ENCODE results near the gene ARL13A. TPM values are rescaled to one million over a fixed set of nuclear protein-coding genes. Genes with fewer than 3 reads are reported as not detected.

The ARL13A gene
- not detected for total RNA-seq
- long read RNA-seq, partial matches to known transcripts, result 0 of 2 reads
- long read RNA-seq, other reads (novel, unspliced or antisense), result 2 of 2 reads

DNA sequence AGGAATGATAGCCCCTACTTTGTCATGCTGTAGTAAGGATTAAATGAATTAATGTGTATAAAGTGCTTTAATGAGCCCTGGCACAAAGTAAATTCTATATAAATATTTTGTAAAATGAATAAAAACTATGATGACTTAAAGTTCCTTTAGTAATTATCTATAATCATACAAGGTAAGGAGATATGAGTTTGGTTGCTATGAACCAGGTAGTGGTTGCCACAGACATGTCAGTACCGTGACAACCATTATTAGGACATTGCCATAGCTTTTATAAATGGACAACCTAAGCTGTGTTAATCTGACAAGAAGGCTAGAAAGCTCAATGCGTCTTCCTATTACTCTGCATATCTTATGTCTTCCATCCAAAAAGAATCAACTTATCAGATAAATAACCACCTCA is at the start of gene ARL13A:
Gene ARL13A (plus strand): TSS at position 301 of the 400 bp plus-strand sequence. CDS start 3,982 bp downstream, outside the sequence.
- intact Hi-C loops (cut with DNase I), result no loop called here
- Histone ChIP-seq H3K9me3 (no peaks in the 10 kb centered on the region), H3K36me3 (no peaks in the 10 kb centered on the region), H3K27ac (no peak within 1 kb of the TSS), H3K4me1 (no peaks in the 10 kb centered on the region), H3K27me3 (no peaks in the 10 kb centered on the region), H3K4me3 (no peak within 1 kb of the TSS)
- DNase-seq (no peak), ATAC-seq (no peak)
- TF ChIP-seq, protein P1, sequence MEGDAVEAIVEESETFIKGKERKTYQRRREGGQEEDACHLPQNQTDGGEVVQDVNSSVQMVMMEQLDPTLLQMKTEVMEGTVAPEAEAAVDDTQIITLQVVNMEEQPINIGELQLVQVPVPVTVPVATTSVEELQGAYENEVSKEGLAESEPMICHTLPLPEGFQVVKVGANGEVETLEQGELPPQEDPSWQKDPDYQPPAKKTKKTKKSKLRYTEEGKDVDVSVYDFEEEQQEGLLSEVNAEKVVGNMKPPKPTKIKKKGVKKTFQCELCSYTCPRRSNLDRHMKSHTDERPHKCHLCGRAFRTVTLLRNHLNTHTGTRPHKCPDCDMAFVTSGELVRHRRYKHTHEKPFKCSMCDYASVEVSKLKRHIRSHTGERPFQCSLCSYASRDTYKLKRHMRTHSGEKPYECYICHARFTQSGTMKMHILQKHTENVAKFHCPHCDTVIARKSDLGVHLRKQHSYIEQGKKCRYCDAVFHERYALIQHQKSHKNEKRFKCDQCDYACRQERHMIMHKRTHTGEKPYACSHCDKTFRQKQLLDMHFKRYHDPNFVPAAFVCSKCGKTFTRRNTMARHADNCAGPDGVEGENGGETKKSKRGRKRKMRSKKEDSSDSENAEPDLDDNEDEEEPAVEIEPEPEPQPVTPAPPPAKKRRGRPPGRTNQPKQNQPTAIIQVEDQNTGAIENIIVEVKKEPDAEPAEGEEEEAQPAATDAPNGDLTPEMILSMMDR (IDR thresholded peaks at IDR 0.05), result no peak

DNA sequence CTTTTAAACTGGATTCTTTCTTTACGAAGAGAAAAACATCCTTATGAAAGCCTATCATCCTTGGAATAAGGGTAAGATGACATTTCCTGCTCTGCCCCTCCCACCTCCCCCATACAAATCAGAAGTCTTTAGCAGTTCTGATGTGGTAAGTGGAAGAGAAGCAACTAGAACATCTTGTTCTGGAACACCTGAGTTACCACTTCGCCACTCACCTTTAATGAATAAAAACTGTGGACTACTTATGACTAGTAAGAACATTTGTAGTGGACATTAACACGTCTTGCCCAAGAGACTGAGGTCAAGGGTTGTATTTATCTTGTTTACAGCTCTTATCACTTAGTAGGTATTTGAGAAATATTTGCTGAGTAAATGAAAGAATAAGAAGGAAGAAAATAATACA is 45.1 kb upstream of the ARL13A start:
- Histone ChIP-seq H3K27me3 (no peaks in the 10 kb centered on the region), H3K9me3 (no peaks in the 10 kb centered on the region), H3K27ac (no peak overlapping the region), H3K4me1 (no peaks in the 10 kb centered on the region), H3K4me3 (no peak overlapping the region), H3K36me3 (no peaks in the 10 kb centered on the region)
- TF ChIP-seq, protein P1 (IDR thresholded peaks at IDR 0.05), result no peak
- DNase-seq, result no peak
- intact Hi-C loops (cut with DNase I), result no loop called here
- ATAC-seq, result peak; percentile 79

DNA sequence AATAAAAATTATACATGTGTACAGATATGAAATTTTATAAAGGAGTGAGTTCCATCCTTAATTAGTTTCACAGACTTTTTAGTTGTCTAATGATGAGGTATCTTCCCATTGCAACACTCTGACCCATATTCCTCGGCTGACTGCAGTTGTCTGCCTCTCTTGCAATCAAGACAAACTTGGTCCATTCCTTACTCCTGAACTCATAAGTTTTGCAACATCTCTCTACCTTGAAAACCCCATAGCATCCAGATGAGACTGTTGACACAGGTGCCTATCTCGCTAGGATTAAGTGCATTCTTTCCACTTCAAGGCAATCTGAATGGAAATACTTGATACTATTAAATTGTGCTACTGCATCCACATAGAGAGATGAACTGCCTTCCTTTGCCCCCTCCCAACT is 43.1 kb upstream of the ARL13A start:
- Histone ChIP-seq H3K9me3 (no peaks in the 10 kb centered on the region), H3K4me3 (no peak overlapping the region), H3K27ac (no peak overlapping the region), H3K4me1 (no peaks in the 10 kb centered on the region), H3K27me3 (no peaks in the 10 kb centered on the region), H3K36me3 (no peaks in the 10 kb centered on the region)
- ATAC-seq (no peak), DNase-seq (no peak)
- TF ChIP-seq, protein P1 (IDR thresholded peaks at IDR 0.05), result no peak
- intact Hi-C loops (cut with DNase I), result no loop called here

DNA sequence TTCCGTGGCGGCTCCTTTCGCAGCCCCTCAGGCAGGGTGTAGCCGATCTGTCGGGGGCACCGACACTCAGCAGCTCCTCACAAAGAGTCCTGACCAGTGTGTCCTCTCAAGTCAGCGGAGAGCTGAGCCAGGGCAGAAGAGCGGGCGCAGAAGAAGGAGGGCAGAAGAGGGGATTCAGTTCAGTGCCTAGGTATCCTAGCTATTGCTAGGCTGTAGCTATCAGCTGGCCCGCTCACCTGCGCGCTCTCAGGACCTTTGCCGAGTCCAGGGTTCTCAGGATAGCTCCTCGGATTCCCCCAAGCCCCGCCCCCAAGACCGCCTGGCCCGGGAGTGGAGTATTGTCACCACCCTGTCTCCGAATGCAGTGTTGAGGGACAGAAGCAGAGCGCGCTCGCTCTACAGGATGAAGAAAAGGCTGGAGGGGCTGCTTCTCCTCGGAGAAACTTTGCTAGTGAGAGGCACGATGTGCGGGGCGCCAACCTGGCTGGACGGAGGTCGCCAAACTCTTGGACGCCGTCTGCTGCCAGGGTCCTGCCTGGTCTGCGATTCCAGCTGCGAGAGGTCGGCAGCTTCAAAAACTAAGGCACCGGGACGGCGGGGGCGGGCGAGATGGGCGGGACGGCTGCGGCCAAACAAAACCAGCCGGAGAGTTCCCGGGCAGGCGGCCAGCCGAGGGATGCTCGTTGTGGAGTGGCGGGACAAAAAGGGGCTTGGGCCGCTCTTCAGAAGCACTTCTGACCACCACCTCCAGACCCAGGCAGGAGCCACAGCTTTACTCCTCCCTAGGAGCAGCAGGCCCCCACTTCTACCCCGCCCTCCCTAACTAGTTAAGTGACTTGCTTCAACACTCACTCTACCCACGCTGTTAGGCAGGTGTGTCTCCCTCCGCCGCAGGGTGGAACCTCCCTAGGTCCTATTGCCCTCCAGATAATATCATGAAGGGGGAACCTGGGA is 40.6 kb upstream of the ARL13A start, which contains the start of gene XKRX:
Gene XKRX (minus strand): TSS at position 258 of the 954 bp plus-strand sequence. CDS start 613 bp downstream, outside the sequence.
- Histone ChIP-seq H3K27ac (no peak within 1 kb of the TSS), H3K4me3 (peak within 1 kb of the TSS; percentile 47), H3K36me3 (no peaks in the 10 kb centered on the region), H3K27me3 (no peaks in the 10 kb centered on the region), H3K9me3 (no peaks in the 10 kb centered on the region), H3K4me1 (no peaks in the 10 kb centered on the region)
- TF ChIP-seq, protein P1 (IDR thresholded peaks at IDR 0.05), result no peak
- intact Hi-C loops (cut with DNase I), result no loop called here
- peak; percentile 86 for DNase-seq
- ATAC-seq, result peak; percentile 88

DNA sequence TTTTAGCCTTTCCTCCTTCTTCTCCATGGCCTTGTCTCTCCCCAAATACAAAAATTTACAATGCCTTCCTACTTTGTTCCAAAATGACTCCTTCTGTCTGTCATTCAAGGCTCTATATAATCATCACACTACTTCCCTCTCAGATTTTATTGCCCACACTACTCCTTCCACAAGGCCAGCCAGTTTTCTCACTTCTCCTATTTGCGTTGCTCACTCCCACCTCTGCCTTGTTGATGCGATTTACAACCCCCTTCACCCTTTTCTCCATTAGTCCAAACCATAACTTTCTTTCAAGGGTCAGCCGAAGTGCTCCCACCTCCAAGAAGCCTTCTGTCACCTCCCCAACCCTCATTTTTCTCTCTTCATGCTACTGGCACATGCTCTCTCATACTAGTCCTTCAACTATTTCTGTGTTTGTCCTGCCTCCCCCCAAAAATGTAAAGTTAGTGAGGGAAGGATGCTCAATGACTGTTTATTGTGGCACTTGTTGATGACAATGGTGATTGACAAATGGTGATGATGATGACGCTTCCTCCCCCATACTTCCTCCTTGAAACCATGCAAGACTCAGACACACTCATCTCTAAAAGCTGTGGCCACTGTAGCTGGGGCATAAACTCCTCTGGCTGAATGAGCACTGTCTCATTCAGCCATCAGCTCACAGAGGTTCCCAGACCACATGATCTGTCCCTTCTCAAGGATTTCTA is 38.1 kb upstream of the ARL13A start:
- DNase-seq, result no peak
- no peak overlapping the region for H3K4me3 ChIP-seq
- intact Hi-C loops (cut with DNase I), result no loop called here
- TF ChIP-seq, protein P1 (IDR thresholded peaks at IDR 0.05), result no peak
- no peak for ATAC-seq
- no peaks in the 10 kb centered on the region for H3K9me3 ChIP-seq
- no peaks in the 10 kb centered on the region for H3K27me3 ChIP-seq
- H3K4me1 ChIP-seq, result no peaks in the 10 kb centered on the region
- no peak overlapping the region for H3K27ac ChIP-seq
- H3K36me3 ChIP-seq, result no peaks in the 10 kb centered on the region

All from upper lobe of right lung (tissue), 1 donor.